ENCODE measurements around the gene ZBTB48. TPM values are rescaled to one million over a fixed set of nuclear protein-coding genes. Genes with fewer than 3 reads are reported as not detected.
A peak's percentile ranks its signal among the peaks of the same experiment; 100 is the strongest.

Gene ZBTB48
- total RNA-seq, 1 donor from 2014 or later: 5.7 TPM

GRCh38 chr1:6623269-6623965, 43.6 kb downstream of the ZBTB48 start:
- no peak overlapping the region for H3K4me3 ChIP-seq (ENCODE audit: low read depth, low read length)
- TF ChIP-seq CTCF (conservative IDR thresholded peaks at IDR 0.05; ENCODE audit: low read depth, low read length): no peak
- DNase-seq (ENCODE audit: low read depth): no peak

GRCh38 chr1:6624710-6625583, 45.2 kb downstream of the ZBTB48 start, which contains the start of gene THAP3:
Gene THAP3 (plus strand): TSS chr1:6624868. CDS start chr1:6625219, 351 bp downstream.
- peak; percentile 49 for DNase-seq (ENCODE audit: low read depth)
- no peak for TF ChIP-seq CTCF (conservative IDR thresholded peaks at IDR 0.05; ENCODE audit: low read depth, low read length)
- peak within 1 kb of the TSS; percentile 74 for H3K4me3 ChIP-seq (ENCODE audit: low read depth, low read length)

GRCh38 chr1:6625584-6626149, 45.9 kb downstream of the ZBTB48 start:
- no peak for TF ChIP-seq CTCF (conservative IDR thresholded peaks at IDR 0.05; ENCODE audit: low read depth, low read length)
- no peak for DNase-seq (ENCODE audit: low read depth)
- H3K4me3 ChIP-seq (ENCODE audit: low read depth, low read length): peak overlapping the region; percentile 74

DNA sequence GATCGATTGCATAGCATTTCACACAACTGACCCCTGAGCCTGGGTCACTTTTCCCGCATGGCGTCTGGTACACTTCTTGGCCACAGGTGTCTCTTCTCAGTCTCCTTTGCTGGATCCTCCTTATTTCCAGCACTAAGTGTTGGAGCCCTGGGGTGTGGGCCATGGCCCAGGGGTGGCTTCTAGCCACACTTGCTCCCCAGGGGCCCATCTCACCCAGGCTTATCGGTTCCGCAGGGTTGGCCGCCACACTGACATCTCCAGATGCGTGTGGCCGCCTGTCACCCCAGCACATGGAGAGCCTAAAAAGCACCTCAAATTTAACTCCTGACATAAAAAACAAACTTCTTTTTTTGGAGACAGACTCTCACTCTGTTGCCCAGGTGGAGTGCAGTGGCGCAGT, 47.2 kb downstream of the ZBTB48 start:
- TF ChIP-seq CTCF (conservative IDR thresholded peaks at IDR 0.05; ENCODE audit: low read depth, low read length): no peak
- DNase-seq (ENCODE audit: low read depth): no peak
- no peak overlapping the region for H3K4me3 ChIP-seq (ENCODE audit: low read depth, low read length)

- no peak for TF ChIP-seq CTCF (conservative IDR thresholded peaks at IDR 0.05; ENCODE audit: low read depth, low read length)
Observed at GRCh38 chr1:6627841-6628545, 48.2 kb downstream of the ZBTB48 start.

GRCh38 chr1:6628971-6629479, 49.2 kb downstream of the ZBTB48 start:
- no peak for DNase-seq (ENCODE audit: low read depth)
- H3K4me3 ChIP-seq (ENCODE audit: low read depth, low read length): no peak overlapping the region
- TF ChIP-seq CTCF (conservative IDR thresholded peaks at IDR 0.05; ENCODE audit: low read depth, low read length): no peak

More at GRCh38 chr1:6627841-6628545, 48.2 kb downstream of the ZBTB48 start:
- DNase-seq (ENCODE audit: low read depth): no peak
- H3K4me3 ChIP-seq (ENCODE audit: low read depth, low read length): no peak overlapping the region

Data from epithelial cell of proximal tubule (primary cell).